NCI-H2171 treated with DMSO at 0.1 percent for 48 hours (cell line): Measurements from ENCODE around the gene METTL21A.
A peak's percentile ranks its signal among the peaks of the same experiment; 100 is the strongest.

Experiments used
- DNase-seq: peaks from one replicate; lab custom pipeline; 2025; lab: John Stamatoyannopoulos, UW

The METTL21A gene

DNA sequence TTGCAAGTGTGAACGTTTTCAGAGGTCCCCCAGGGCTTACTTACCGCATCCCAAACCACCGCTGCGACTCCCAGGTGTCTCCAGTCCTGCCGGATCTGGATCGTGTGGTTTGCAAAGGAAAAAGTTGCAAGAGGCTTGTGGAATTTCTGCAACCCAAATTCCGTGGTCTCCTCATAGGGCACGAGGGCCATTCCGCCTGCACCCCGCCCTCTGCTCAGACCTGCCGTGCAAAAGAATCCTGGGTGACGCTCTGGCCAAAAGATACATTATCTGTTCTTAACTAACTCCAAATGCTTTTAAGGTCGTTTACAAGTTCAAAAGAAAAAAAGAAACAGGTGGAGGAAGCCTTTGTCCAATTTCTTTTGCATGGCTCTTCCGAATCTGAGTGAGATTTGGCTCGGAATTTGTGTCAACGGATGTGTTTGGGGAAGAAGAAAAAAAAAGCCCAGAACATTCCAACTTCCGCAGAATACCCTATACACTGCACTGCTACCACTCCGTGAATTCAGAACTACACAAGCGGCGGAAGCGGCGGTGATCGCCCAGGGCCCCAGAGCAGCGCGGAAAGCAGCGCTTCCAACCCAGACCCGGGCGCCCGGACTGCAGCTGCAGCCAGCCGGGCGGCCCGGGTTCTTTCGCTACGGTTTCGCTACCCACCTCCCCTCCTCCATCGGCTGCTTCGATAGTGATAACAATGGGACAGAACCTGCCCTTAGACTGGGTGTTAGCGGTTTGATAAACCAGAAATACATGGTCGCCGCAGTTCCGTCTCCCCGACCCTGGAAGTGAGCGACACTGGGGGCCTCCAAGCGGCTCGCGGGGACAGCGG lies 795 bp downstream of the METTL21A start:
- peak; percentile 60 for DNase-seq

DNA sequence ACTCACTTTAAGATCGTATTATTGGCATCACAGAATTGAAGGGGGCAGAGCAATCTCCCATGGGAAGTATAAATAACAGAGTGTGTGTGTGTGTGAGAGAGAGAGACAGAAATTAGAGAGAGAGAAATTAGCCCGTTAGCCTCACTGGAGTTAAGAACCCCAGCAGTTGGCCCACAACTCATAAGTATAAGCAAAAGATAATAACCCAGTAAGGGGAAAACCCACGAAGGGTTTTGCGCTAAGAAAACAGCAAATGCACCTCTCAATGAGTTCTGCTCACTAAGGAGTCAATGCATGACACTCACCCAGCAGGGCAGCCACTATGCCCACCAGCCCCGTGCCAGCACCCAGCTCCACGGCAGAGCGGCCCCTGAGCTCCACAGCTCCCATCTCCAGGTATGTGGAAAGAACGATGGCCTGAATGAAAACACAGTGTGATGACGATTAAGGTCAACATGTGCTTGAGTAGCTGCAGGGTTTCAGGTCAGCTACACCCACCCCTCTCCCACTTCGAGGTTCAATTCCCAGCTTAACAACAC lies 3.6 kb downstream of the METTL21A start:
- DNase-seq, result peak; percentile 36

DNA sequence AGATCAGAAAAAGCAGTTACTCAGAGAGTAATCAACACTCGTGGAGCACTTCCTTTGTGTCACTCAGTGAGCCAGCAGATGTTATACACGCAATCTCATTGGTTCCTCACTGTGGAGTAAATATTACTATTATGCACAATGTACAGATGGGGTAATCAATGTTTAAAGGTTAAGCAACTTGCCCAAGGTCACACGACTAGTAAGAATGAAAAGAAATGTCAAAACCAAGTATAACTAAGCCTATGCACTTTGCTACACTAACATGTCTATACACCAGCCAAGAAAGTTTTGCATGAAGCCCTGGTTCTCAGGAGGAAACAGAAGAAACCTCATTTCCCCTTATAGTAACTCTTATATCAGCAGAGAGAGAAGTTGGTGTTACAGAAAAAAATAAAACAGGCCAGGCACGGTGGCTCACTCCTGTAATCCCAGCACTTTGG lies 5.4 kb downstream of the METTL21A start:
- no peak for DNase-seq

DNA sequence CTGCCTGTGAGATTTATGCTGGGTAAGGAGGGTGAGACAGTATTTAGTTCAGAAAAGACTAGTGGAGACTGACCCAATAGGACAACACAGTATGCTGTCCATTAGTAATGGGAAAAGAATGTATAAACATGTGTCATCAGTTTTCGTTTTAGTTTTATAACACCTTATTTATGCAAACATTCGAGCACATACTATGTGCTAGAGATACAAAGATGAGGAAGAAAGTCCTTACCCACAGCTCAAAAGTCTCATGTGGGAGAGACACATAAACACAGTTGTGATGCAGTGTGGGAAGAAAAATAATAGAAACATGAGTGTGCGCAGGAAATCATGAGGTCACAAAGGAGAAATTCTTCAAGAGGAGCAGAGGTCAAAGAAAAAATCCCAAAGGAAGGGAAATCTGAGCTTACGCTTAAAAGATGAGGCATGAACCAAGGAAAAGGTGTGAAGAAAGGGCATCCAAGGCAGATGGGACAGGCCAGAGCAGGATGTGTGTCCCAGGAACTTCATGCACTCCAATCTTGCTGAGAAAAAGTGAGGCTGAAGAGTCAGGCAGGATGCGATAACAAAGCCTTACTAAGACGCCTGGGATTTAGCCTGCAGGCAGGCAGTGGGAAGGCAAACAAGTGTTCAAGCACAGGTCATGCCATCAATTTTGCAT lies 8.1 kb downstream of the METTL21A start:
- no peak for DNase-seq

DNA sequence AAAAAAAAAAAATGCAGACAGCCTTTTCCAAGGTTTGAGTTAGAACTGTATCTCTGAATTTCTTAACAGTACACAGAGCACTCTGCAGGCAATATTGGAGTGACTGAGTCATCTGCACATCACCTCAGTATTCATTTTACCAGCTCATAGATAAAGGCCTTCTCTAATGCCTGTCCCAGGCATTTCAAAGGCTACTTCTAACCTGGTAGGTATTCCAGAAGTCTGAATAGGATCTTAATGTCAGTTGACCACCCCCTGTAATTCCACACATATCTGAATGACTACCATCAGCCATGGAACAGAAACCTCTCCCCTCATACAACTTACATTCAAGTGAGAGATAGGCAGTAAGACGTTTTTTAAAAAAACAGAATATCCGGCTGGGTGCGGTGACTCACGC lies 9.0 kb downstream of the METTL21A start:
- no peak for DNase-seq

DNA sequence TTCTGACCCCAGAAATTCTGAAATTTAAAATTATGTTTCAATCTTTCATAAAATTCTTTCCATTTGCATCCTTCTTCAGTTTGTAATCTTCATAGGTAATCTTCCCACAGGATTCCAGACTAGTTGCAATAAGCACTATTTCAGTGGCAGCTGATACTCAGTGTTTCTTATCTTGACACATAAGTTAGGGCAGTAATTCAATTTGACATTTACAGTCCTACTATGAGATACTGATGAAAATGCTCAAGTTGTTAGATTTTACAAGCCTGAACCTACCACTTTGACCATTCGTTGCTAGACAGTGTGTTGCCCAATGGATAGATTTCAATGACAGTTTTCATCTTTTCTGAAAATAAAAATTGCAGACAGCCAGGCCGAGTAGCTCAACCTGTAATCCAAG lies 10.4 kb downstream of the METTL21A start:
- no peak for DNase-seq

DNA sequence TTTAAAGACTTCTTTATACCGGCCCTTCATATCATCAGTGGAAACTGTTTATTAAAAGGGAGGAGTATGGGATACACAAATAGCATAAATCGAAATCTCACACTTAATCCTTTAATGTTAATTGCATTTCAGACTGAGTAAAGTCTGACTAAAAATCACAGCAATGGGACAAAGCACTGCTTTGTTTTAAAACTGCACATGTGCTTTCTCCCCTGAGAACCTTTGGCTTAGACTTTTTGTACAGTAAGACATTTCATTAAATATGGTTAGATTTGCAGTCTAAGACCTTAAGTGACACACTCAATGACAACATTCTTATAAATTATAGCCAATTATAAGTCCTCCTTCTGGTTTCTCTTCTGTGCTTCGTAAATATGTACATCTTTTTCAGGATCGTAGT lies 12.5 kb downstream of the METTL21A start:
- DNase-seq, result no peak

DNA sequence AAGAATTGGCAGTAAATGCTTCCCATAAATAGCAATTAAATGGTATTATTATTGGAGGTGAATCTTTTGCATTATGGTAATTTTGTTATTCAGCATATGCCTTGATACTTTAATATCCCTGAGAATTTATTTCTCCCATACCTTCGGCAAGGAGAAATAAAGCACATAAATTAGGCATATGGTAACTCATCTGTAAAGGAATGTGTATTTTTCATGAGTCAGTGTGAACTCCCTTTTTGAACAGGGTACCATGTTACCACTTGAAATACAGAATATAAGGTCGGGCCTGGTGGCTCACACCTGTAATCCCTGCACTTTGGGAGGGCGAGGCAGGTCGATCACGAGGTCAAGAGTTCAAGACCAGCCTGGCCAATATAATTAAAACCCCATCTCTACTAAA lies 18.4 kb downstream of the METTL21A start:
- DNase-seq, result no peak

DNA sequence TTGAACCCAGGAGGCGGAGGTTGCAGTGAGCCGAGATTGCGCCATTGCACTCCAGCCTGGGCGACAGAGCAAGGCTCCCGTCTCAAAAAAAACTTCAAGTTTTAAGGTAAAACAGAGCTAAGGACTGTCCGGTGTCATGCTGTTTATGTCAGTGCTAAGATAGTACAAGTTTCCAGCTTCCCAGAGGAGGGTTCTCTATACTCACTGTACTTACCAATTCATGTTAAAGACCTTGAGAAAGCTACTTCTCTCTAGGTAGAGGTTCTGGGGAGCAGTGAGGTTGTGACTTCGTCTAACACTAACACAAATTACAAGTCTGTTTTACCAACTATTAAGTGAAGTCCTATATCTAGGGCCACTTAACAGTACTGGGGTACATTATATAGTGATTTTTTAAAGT lies 18.8 kb downstream of the METTL21A start:
- no peak for DNase-seq

DNA sequence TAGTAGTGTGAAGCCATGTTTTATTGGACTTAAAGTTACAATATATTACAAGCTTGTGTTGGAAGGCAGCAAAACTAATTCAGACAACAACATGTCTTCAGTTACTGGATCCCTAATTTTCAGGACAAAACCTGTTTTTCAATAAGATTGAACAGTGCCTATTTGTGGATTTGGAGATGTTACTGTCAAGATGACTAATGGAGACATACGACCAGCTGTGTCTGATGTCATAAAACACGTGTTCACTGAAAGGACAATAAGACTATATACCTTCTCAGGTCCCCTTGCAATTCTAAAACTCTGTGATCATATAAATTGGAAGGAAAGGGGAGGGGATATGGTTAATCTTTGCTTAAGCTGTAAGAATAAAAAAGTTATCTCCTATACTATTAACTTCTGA lies 21.7 kb downstream of the METTL21A start:
- no peak for DNase-seq

DNA sequence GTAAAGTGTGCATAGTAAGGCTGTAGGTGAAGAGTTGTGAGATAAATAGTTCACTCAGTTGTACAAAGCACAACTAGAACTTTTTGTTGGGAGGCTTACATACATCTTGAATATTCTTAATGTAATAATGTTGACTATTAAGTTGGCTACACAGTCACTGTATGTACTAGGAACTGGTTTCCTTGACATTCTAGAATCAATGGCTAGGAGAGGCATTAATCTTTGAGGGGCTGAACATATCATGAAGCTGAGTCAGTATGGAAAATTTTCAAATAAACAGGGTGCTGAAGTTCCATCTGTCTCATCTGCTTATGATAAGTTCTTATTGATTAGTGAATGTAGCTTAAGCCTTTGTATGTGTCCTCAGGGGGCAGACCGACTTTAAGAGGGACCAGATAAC lies 23.4 kb downstream of the METTL21A start:
- DNase-seq, result no peak

DNA sequence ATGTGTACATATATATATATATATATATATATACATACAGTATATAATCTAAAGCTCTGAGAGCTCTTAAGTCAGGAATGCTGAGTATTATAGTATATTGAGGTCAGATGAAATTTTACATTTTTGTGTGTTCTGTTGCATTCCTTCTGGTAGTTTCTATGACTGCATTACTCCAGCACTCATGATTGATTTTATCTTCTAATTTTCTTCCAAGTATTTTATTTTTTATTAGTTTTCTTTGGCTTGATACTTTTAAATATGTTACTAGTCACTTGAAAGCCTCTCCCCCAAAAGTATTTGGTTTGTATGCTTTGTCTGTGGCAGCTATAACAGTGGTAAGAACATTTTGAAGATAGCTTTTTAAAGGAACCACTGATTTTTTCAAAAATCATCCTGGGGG lies 25.0 kb downstream of the METTL21A start:
- DNase-seq, result no peak

DNA sequence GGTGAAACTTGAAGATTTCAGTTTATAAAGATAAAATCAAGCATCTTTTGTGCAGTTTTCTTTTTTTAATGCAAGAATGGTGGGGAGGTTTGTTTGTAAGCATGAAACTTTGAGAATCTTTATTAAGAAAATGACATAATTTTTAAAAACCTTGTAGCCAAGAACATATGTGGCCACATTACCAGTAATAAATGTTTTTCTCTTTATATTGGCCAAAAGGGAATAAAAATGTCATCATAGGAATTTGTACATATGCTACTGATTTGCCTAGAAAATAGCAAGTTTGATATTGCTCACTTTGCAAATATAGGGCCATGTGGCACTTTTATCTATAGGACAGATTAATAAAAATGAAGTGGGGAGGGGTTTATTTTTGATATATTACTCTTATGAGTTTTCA lies 25.6 kb downstream of the METTL21A start:
- DNase-seq, result no peak

DNA sequence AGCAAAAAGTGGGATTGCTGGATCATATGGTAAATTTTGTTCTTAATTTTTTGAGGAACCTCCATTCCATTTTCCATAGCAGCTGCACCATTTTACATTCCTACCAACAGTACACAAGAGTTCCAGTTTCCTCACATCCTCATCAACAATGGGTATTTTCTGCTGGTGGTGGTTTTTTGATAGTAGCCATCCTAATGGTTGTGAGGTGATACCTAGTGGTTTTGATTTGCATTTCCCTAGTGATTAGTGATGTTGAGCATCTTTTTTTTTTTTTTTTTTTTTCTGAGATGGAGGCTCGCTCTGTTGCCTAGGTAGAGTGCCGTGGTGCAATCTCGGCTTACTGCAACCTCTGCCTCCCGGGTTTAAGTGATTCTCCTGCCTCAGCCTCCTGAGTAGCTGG lies 30.5 kb downstream of the METTL21A start:
- no peak for DNase-seq

DNA sequence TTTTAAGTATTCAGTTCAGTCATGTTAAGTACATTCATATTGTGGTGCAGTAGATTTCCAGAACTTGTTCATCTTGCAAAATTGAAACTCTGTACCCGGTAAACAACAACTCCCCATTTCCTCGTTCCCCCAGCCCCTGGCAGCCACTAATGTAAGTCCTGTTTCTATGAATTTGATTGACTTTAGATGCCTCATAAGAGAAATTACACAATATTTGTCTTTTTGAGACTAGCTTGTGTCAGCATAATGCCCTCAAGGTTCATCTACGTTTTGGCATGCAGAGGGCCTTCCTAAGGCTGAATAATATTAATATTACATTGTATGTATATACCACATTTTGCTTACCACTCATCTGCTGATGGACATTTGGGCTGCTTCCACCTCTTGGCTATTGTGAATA lies 30.9 kb downstream of the METTL21A start:
- DNase-seq, result no peak

DNA sequence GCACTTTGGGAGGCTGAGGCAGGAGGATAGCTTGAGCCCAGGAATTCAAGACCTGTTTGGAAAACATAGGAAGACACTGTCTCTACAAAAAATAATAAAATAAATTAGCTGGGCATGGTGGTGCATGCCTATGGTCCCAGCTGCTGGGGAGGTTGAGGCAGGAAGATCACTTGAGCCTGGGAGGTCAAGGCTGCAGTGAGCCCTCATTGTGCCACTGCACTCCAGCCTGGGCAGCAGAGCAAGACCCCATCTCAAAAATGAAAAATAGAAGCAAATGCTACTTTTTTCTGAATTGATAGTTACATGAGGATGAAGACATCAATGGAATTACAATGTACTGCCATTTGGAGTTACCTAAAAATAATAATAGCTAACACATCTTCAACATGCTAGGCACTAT lies 31.9 kb downstream of the METTL21A start:
- no peak for DNase-seq

DNA sequence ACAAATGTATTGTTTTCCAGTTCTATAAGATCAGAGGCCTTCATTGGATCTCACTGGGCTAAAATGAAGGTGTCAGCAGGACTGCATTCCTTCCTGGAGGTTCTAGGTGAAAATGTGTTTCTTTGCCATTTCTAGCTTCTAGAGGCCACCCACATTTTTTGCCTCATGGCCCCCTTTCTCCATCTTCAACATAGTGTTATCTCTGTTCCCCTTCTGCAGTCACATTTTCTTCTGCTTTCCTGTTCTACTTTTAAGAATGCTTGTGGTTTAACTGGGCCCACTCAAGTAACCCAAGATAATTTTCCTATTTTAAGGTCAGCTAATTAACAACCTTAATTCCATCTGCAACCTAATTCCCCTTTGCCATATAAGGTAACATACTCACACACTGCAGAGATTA lies 36.1 kb downstream of the METTL21A start:
- no peak for DNase-seq

DNA sequence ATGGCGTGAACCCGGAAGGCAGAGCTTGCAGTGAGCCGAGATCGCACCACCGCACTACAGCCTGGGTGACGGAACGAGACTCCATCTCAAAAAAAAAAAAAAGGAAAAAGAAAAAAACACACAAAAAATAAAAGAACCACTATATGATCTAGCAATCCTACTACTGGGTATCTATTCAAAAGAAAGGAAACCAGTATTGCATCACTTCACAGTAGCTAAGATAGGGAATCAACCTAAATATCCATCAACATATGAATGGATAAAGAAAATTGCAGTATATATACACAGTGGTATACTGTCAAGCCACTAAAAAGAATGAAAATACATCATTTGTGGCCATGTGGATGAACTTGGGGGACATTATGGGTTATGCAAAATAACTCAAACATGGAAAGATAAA lies 37.9 kb downstream of the METTL21A start:
- no peak for DNase-seq

DNA sequence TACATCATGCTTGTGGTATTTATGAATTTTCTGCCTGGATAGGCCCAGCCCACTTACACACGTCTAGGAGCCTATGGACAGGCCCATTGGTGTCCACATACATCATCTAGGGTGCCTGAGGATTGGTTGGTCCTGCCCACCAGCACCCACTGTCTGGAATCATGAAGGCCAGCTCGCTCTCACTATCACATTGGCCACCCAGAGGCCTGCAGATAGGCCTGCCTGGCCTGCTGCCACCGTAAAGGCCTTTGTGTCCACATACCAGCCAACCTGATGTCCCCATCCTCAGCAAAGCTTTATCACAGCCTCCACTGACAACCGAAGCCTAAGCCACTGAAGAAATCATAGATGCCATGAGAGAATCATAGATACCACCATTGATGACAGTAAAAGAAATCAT lies 40.2 kb downstream of the METTL21A start:
- no peak for DNase-seq

DNA sequence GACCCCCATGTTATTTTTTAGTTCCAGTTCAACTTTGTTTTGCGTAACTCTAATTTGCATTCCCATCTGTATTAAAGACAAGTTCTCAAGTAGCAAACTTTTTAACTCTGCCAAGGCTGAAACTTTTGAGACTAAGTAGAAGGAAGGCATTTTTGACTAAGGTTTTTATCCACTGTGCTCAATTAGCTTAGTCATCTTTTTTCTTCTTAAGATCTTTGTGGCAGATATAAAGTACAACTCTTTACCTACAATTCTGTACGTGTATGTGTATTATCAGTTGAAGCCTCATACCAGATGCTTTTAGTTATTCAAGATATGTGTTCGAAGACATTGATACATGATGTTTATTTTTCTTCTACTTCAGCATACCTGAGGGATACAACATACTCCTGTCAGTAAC lies 53.8 kb downstream of the METTL21A start:
- no peak for DNase-seq

DNA sequence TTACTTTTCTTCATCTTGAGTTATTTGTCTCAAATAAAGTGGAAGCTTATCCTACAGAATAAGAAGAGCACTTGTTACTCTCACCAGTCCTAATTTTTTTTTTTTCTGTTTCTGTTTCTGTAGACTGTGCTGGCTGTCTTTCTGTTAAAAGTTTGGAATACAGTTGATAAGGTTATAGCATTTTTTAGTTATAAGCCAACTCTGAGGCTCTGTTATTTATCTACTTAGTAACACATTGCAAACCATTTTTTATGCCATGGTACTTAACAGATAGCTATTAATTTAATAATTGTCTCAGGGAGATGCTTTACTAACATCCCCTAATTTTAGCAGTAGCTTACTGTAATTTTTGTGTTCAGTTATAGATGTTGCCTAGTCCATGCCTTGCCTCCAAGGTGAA lies 57.5 kb downstream of the METTL21A start:
- no peak for DNase-seq

DNA sequence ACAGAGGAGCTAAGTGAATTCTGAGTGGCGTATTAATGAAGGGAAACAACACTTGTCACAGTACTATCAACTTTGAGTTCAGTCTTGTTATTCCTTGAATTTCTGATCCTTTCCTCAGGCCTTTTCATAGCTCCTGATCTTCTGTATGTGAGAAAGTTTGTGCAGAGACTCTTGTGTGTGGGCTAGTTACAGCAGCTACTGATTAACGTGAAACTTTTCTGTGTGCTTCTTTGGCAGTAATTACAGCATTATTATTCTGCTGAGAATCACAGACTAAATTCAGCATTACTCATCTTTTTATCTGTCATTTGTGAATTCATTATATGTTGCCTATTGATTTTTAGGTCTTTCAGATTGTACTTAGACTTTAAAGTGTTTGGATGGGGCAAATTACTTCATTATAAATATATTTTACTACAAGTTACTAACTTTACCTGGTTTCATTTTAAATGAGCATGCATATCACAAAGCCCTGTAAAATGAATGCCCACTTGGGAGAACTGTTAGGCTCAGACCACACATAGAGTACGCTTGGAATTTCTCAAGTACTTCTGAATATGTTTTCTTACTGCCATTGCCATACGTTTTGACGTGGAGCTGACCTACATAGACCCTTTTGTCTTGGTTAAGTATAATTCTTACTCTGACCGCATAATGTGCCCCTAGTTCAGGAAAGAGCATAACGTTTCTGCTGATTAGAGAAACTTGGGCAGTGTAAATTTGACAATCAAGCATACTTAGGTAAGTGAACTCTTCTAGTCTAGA lies 59.3 kb downstream of the METTL21A start:
- DNase-seq, result no peak
